Smooth muscle cell (in vitro differentiated cells): Measurements from ENCODE around the gene HDLBP. TPM values are rescaled to one million over a fixed set of nuclear protein-coding genes. Genes with fewer than 3 reads are reported as not detected.
A peak's percentile ranks its signal among the peaks of the same experiment; 100 is the strongest.
"Not testable (repeated sequence)": the region's sequence is repeated elsewhere in the genome, so short reads cannot be mapped to it uniquely, and the experiment has no call there.

Experiments used
- DNase-seq: peaks from one replicate; lab custom pipeline; 2025; ENCODE audit not compliant: unreplicated experiment; lab: John Stamatoyannopoulos, UW
- H2AFZ ChIP-seq: fragments of 200-600 bp; sonication (generic); 2 replicates; pipeline ENCODE4 v1.6.0; 2016; ENCODE audit warnings: antibody characterized with exemption, low read depth, mild to moderate bottlenecking
- H3F3A ChIP-seq: fragments of 200-600 bp; sonication (generic); 2 replicates; pipeline ENCODE4 v1.6.0; 2017; ENCODE audit warnings: antibody characterized with exemption, low read depth
- H3K27ac ChIP-seq: fragments of 200-600 bp; sonication (generic); 2 replicates; pipeline ENCODE4 v1.5.1; 2016; ENCODE audit warnings: low read depth, mild to moderate bottlenecking
- H3K27me3 ChIP-seq: fragments of 200-600 bp; sonication (generic); 2 replicates; pipeline ENCODE4 v1.6.1; 2016; ENCODE audit warnings: low read depth, mild to moderate bottlenecking
- H3K36me3 ChIP-seq: fragments of 200-600 bp; sonication (generic); 2 replicates; pipeline ENCODE4 v1.5.1; 2016; ENCODE audit warnings: low read depth
- H3K4me1 ChIP-seq: fragments of 200-600 bp; sonication (generic); 2 replicates; pipeline ENCODE4 v1.5.1; 2016; ENCODE audit warnings: low read depth
- H3K4me2 ChIP-seq: fragments of 200-600 bp; sonication (generic); 2 replicates; pipeline ENCODE4 v1.6.0; 2016; ENCODE audit warnings: mild to moderate bottlenecking
- H3K4me3 ChIP-seq: fragments of 200-600 bp; sonication (generic); 2 replicates; pipeline ENCODE4 v1.5.1; 2016; ENCODE audit warnings: mild to moderate bottlenecking
- H3K79me2 ChIP-seq: fragments of 200-600 bp; sonication (generic); 2 replicates; pipeline ENCODE4 v1.6.0; 2016; ENCODE audit warnings: low read depth, mild to moderate bottlenecking
- H3K9ac ChIP-seq: fragments of 200-600 bp; sonication (generic); 2 replicates; pipeline ENCODE4 v1.6.0; 2016; ENCODE audit warnings: low read depth
- H3K9me3 ChIP-seq: fragments of 200-600 bp; sonication (generic); replicated peaks from 2 replicates; pipeline ENCODE4 v1.5.1; 2016; ENCODE audit warnings: low read depth
- H4K20me1 ChIP-seq: fragments of 200-600 bp; sonication (generic); 2 replicates; pipeline ENCODE4 v1.6.0; 2016; ENCODE audit warnings: low read depth
- CTCF ChIP-seq: fragments of 200-600 bp; sonication (generic); IDR thresholded peaks from 2 replicates; pipeline ENCODE4 v1.5.1; 2017; ENCODE audit warnings: borderline replicate concordance, mild to moderate bottlenecking, antibody characterized with exemption; ENCODE audit not compliant: insufficient read depth, poor library complexity, severe bottlenecking
- WGBS: methylation state at CpG from one replicate; pipeline ENCODE4 v1.1.7; 2016; ENCODE audit warnings: low lambda C conversion rate; 5-methylcytosine and 5-hydroxymethylcytosine counted together
- polyA plus RNA-seq: library from polyadenylated mRNA; unstranded; fragments of >200 nt; fragmentation: Nextera tagmentation; extraction: Ambion mirVana; gene quantifications from 2 replicates; pipeline ENCODE4 v1.2.1, GENCODE V29; 2016
- total RNA-seq: library from RNA; depleted of rRNA; stranded (reverse); fragments of >200 nt; gene quantifications from 2 replicates; pipeline ENCODE4 v1.2.3, GENCODE V29; 2014

The HDLBP gene
- total and polyA plus RNA-seq, 2 experiments from 2014 or later, result 504 to 545 TPM

- Histone ChIP-seq H3K27ac (no peak overlapping the region), H3K9ac (no peak overlapping the region), H3K27me3 (no peaks in the 10 kb centered on the region), H3K79me2 (peaks cover 100% of the 10 kb centered on the region), H3F3A (peaks cover 3% of the 10 kb centered on the region), H3K4me1 (no peaks in the 10 kb centered on the region), H4K20me1 (peaks cover 99% of the 10 kb centered on the region), H3K36me3 (no peaks in the 10 kb centered on the region), H3K4me3 (no peak overlapping the region), H3K4me2 (no peak overlapping the region), H3K9me3 (no peaks in the 10 kb centered on the region), H2AFZ (no peak overlapping the region)
- DNase-seq, result no peak
- TF ChIP-seq CTCF, result no peak
- WGBS, result 94% methylated on average over 12 of the region's 12 CpGs
Observed at GRCh38 chr2:241300000-241300399, 15.5 kb downstream of the HDLBP start.

- no peaks in the 10 kb centered on the region for H3K9me3 ChIP-seq
- H3K4me2 ChIP-seq, result no peak overlapping the region
- H3K4me1 ChIP-seq, result no peaks in the 10 kb centered on the region
- no peak overlapping the region for H3K27ac ChIP-seq
- H3K79me2 ChIP-seq, result peaks cover 100% of the 10 kb centered on the region
- H3K27me3 ChIP-seq, result no peaks in the 10 kb centered on the region
- peaks cover 3% of the 10 kb centered on the region for H3F3A ChIP-seq
- no peak overlapping the region for H2AFZ ChIP-seq
- H3K36me3 ChIP-seq, result no peaks in the 10 kb centered on the region
- H4K20me1 ChIP-seq, result peaks cover 99% of the 10 kb centered on the region
- no peak overlapping the region for H3K4me3 ChIP-seq
- TF ChIP-seq CTCF, result no peak
- no peak for DNase-seq
- no peak overlapping the region for H3K9ac ChIP-seq
- 97% methylated on average over 5 of the region's 5 CpGs for WGBS
Observed at GRCh38 chr2:241298673-241299072, 16.8 kb downstream of the HDLBP start.

GRCh38 chr2:241296767-241297166 lies 18.7 kb downstream of the HDLBP start:
- Histone ChIP-seq H3K4me3 (no peak overlapping the region), H2AFZ (no peak overlapping the region), H3K9ac (no peak overlapping the region), H3K4me1 (no peaks in the 10 kb centered on the region), H3K36me3 (no peaks in the 10 kb centered on the region), H3K27ac (no peak overlapping the region), H3K9me3 (no peaks in the 10 kb centered on the region), H3F3A (peaks cover 11% of the 10 kb centered on the region), H3K79me2 (peaks cover 98% of the 10 kb centered on the region), H3K27me3 (no peaks in the 10 kb centered on the region), H3K4me2 (no peak overlapping the region), H4K20me1 (peaks cover 99% of the 10 kb centered on the region)
- no peak for DNase-seq
- WGBS, result 96% methylated on average over 8 of the region's 8 CpGs
- no peak for TF ChIP-seq CTCF

- Histone ChIP-seq H3K4me2 (no peak overlapping the region), H3K4me3 (no peak overlapping the region), H3K27me3 (no peaks in the 10 kb centered on the region), H3K4me1 (no peaks in the 10 kb centered on the region), H3K79me2 (peaks cover 98% of the 10 kb centered on the region), H3F3A (peaks cover 11% of the 10 kb centered on the region), H4K20me1 (peaks cover 99% of the 10 kb centered on the region), H3K9ac (no peak overlapping the region), H3K9me3 (no peaks in the 10 kb centered on the region), H2AFZ (no peak overlapping the region), H3K36me3 (no peaks in the 10 kb centered on the region), H3K27ac (no peak overlapping the region)
- 82% methylated on average over 7 of the region's 7 CpGs for WGBS
- DNase-seq, result no peak
- no peak for TF ChIP-seq CTCF
Observed at GRCh38 chr2:241295326-241296095, 20.0 kb downstream of the HDLBP start.

GRCh38 chr2:241293378-241293797 lies 22.1 kb downstream of the HDLBP start:
- H4K20me1 ChIP-seq, result peaks cover 99% of the 10 kb centered on the region
- not testable (repeated sequence) for H3K9me3 ChIP-seq, H2AFZ ChIP-seq, H3K27me3 ChIP-seq, H3K4me2 ChIP-seq, H3K4me1 ChIP-seq, H3K9ac ChIP-seq, H3K36me3 ChIP-seq, H3K4me3 ChIP-seq, DNase-seq
- H3F3A ChIP-seq, result peaks cover 11% of the 10 kb centered on the region
- peaks cover 98% of the 10 kb centered on the region for H3K79me2 ChIP-seq
- peak overlapping the region; percentile 0 for H3K27ac ChIP-seq
- 62% methylated on average over 7 of the region's 7 CpGs for WGBS
